Measurements from ENCODE around the gene TAS1R1.

Gene TAS1R1

DNA sequence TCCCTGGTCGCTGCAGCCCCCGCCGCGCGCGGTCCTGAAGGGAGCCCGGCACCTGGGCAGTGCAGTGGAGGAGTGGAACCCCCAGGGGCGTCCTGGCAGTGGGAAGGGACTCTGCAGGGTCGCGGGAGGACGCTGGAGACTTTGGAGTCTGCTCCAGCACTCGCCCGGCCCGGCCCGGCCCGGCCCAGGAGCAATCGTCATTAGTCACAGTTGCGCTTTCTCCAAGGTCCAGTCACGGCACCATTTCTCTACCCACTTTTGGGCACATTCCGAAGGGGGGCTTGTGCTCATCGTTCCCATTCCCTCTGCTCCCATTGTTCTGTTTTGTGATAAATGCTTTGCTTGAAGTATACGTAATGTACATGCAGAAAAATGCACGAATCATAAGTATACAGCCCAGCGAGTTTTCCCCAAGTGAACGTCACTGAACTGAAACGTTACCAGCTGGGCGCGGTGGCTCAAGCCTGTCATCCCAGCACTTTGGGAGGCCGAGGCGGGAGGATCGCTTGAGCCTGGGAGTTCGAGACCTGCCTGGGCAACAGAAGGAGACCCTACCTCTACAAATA is 70.6 kb downstream of the TAS1R1 start:
- no peak for TF ChIP-seq ZNF274 (IDR thresholded peaks at IDR 0.05; ENCODE audit: low read depth, low read length)
- no peak for TF ChIP-seq SUZ12 (IDR thresholded peaks at IDR 0.05; ENCODE audit: extremely low read depth, insufficient read depth, insufficient read length)
- no peak for TF ChIP-seq YY1 (IDR thresholded peaks at IDR 0.05; ENCODE audit: insufficient read depth, insufficient read length)
- DNase-seq (ENCODE audit: low read depth, low spot score): no peak
- peaks cover 63% of the 10 kb centered on the region for H3K36me3 ChIP-seq (ENCODE audit: insufficient read depth, insufficient read length, low read length)
- no peaks in the 10 kb centered on the region for H3K27me3 ChIP-seq (ENCODE audit: insufficient read depth, insufficient read length)
- H3K9me3 ChIP-seq (ENCODE audit: insufficient read depth, low read length): no peaks in the 10 kb centered on the region
- peak overlapping the region; percentile 77 for H3K9ac ChIP-seq (ENCODE audit: insufficient read length, low read depth)
- H3K4me1 ChIP-seq (ENCODE audit: insufficient read depth, insufficient read length): no peaks in the 10 kb centered on the region
- peak overlapping the region; percentile 64 for H3K4me3 ChIP-seq (ENCODE audit: insufficient read length, low read depth)

DNA sequence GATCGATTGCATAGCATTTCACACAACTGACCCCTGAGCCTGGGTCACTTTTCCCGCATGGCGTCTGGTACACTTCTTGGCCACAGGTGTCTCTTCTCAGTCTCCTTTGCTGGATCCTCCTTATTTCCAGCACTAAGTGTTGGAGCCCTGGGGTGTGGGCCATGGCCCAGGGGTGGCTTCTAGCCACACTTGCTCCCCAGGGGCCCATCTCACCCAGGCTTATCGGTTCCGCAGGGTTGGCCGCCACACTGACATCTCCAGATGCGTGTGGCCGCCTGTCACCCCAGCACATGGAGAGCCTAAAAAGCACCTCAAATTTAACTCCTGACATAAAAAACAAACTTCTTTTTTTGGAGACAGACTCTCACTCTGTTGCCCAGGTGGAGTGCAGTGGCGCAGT is 71.9 kb downstream of the TAS1R1 start:
- H3K36me3 ChIP-seq (ENCODE audit: insufficient read depth, insufficient read length, low read length): peaks cover 54% of the 10 kb centered on the region
- H3K9me3 ChIP-seq (ENCODE audit: insufficient read depth, low read length): no peaks in the 10 kb centered on the region
- no peak overlapping the region for H3K4me3 ChIP-seq (ENCODE audit: insufficient read length, low read depth)
- no peak for TF ChIP-seq YY1 (IDR thresholded peaks at IDR 0.05; ENCODE audit: insufficient read depth, insufficient read length)
- TF ChIP-seq SUZ12 (IDR thresholded peaks at IDR 0.05; ENCODE audit: extremely low read depth, insufficient read depth, insufficient read length): no peak
- DNase-seq (ENCODE audit: low read depth, low spot score): no peak
- no peaks in the 10 kb centered on the region for H3K4me1 ChIP-seq (ENCODE audit: insufficient read depth, insufficient read length)
- no peaks in the 10 kb centered on the region for H3K27me3 ChIP-seq (ENCODE audit: insufficient read depth, insufficient read length)
- no peak overlapping the region for H3K9ac ChIP-seq (ENCODE audit: insufficient read length, low read depth)

DNA sequence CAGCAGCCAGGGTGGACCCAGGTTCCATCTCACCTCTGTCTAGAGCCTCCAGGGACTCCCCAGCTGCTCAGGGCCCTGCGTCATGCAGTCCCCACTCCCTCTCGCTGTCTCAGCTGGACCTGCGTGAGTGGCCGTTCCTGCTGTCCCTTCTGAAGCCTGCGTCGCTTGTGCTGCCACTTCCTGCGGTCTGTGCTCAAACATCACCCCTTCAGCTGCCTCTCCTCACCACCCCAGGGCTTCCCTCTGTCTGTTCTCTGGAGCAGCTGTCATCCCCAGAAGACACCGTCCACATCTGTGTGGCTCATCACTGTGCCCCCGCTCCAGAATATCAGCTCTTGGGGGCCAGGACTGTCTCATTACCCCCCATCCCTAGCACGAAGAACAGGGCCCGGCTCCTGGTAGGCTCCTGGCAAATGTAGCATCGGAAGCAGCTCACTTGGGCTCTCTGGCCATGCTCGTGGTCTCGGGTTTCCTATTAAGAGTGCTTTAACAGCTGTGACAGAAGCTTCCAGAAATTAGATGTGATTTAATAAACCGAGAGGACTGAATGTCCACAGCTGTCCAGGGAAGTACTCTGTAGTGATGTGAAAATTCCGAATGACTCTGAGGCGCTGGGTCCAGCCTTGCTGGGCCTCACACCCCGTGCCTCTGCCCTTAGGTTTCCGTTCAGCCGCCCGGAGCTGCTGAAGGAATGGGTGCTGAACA is 72.9 kb downstream of the TAS1R1 start:
- H3K36me3 ChIP-seq (ENCODE audit: insufficient read depth, insufficient read length, low read length): peaks cover 53% of the 10 kb centered on the region
- no peaks in the 10 kb centered on the region for H3K9me3 ChIP-seq (ENCODE audit: insufficient read depth, low read length)
- no peaks in the 10 kb centered on the region for H3K27me3 ChIP-seq (ENCODE audit: insufficient read depth, insufficient read length)
- H3K9ac ChIP-seq (ENCODE audit: insufficient read length, low read depth): no peak overlapping the region
- no peaks in the 10 kb centered on the region for H3K4me1 ChIP-seq (ENCODE audit: insufficient read depth, insufficient read length)
- H3K4me3 ChIP-seq (ENCODE audit: insufficient read length, low read depth): no peak overlapping the region
- DNase-seq (ENCODE audit: low read depth, low spot score): no peak
- TF ChIP-seq ZNF274 (IDR thresholded peaks at IDR 0.05; ENCODE audit: low read depth, low read length): no peak
- no peak for TF ChIP-seq YY1 (IDR thresholded peaks at IDR 0.05; ENCODE audit: insufficient read depth, insufficient read length)
- TF ChIP-seq SUZ12 (IDR thresholded peaks at IDR 0.05; ENCODE audit: extremely low read depth, insufficient read depth, insufficient read length): no peak

DNA sequence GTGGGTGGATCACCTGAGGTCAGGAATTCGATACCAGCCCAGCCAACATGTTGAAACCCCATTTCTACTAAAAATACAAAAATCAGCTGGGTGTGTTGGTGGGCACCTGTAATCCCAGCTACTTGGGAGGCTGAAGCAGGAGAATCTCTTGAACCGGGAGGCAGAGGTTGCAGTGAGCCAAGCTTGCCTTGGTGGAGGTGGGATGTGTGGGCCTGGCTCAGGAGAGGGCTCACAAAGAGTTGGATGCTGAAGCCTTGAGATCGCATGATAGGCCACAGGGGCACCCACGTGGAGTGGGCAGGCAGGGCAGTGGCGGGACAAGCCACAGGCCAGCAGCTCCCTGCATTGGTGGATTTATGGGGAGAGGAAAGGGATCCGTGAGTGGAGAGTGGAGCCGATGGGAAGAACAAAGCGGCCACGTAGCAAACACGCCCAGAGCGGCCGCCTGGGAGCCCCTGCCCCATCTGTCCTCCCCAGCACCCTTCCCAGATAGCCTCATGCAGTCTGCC is 73.9 kb downstream of the TAS1R1 start:
- Histone ChIP-seq H3K27me3 (ENCODE audit: insufficient read depth, insufficient read length) (no peaks in the 10 kb centered on the region), H3K4me1 (ENCODE audit: insufficient read depth, insufficient read length) (no peaks in the 10 kb centered on the region), H3K4me3 (ENCODE audit: insufficient read length, low read depth) (no peak overlapping the region), H3K9ac (ENCODE audit: insufficient read length, low read depth) (no peak overlapping the region), H3K9me3 (ENCODE audit: insufficient read depth, low read length) (no peaks in the 10 kb centered on the region), H3K36me3 (ENCODE audit: insufficient read depth, insufficient read length, low read length) (peaks cover 55% of the 10 kb centered on the region)
- no peak for TF ChIP-seq SUZ12 (IDR thresholded peaks at IDR 0.05; ENCODE audit: extremely low read depth, insufficient read depth, insufficient read length)
- TF ChIP-seq YY1 (IDR thresholded peaks at IDR 0.05; ENCODE audit: insufficient read depth, insufficient read length): no peak
- no peak for TF ChIP-seq ZNF274 (IDR thresholded peaks at IDR 0.05; ENCODE audit: low read depth, low read length)
- no peak for DNase-seq (ENCODE audit: low read depth, low spot score)
